Pancreas (tissue), 10 donors: ENCODE data around the gene CPED1. TPM values are rescaled to one million over a fixed set of nuclear protein-coding genes. Genes with fewer than 3 reads are reported as not detected.

Source experiments
- ATAC-seq, 4 donors: fragments of 200-7000 bp; cut with Tn5 transposase; one replicate each; pipeline versions ENCODE4 v1.8.0 to v1.9.1; 2020; ENCODE audit warnings: mild to moderate bottlenecking in 4 of 4, moderate library complexity in 4 of 4
- DNase-seq, 6 donors: peaks; one replicate each; pipeline ENCODE4 v3.0.0-alpha.2; 2020
- FAIRE-seq: peaks from 2 replicates; lab custom pipeline; 2012; peaks lifted over from hg19 to GRCh38; lab: Jason Lieb, UNC
- H3K27ac ChIP-seq, 4 donors: fragments of 200-600 bp; sonication (generic); 1 replicate in 3 of 4; 2 replicates in 1 of 4; pipeline versions ENCODE4 v1.5.0 to v1.8.0; 2020
- H3K27me3 ChIP-seq, 4 donors: fragments of 200-600 bp; one replicate each; pipeline ENCODE4 v1.8.0; 2021
- H3K36me3 ChIP-seq, 3 donors: fragments of 200-600 bp; sonication (generic) in 1 of 3; one replicate each; pipeline versions ENCODE4 v1.5.0 to v1.8.0; 2020 to 2021
- H3K4me1 ChIP-seq, 3 donors: fragments of 200-600 bp; one replicate each; pipeline ENCODE4 v1.8.0; 2021
- H3K4me3 ChIP-seq, 4 donors: fragments of 200-600 bp; sonication (generic) in 2 of 4; one replicate each; pipeline versions ENCODE4 v1.5.0 to v1.8.0; 2020 to 2021
- H3K9me3 ChIP-seq, 4 donors: fragments of 200-600 bp; one replicate each; pipeline ENCODE4 v1.8.0; 2021
- CTCF ChIP-seq, 4 donors: fragments of 200-600 bp; sonication (generic) in 3 of 4; IDR thresholded peaks; one replicate each; pipeline versions ENCODE4 v1.5.0 to v1.8.0; 2021; ENCODE audit warnings: antibody characterized with exemption in 4 of 4
- WGBS, 2 donors: extraction: QIAGEN DNeasy Blood & Tissue Kit; methylation state at CpG; one replicate each; pipeline ENCODE4 v1.1.7; 2013; 5-methylcytosine and 5-hydroxymethylcytosine counted together
- intact Hi-C, 3 donors: fragments of 100-400 bp; cut with DNase I; formaldehyde crosslinking; loops; one replicate each; pipeline versions ENCODE4 v1.11.1 to v1.14.2; 2022
- polyA plus RNA-seq, 2 donors: library from polyadenylated mRNA; stranded (reverse); fragments of 200-250 nt; gene quantifications; one replicate each; pipeline ENCODE4 v1.2.3, GENCODE V29; 2013
- total RNA-seq, 6 donors: library from RNA; stranded (reverse); fragmentation: NEBNext Ultra II Directional in 4 of 6; extraction: Animal tissue kit (Norgen Biotek cat#: 25700) in 4 of 6; gene quantifications; one replicate each; pipeline versions ENCODE4 v1.2.1 to v1.2.4, GENCODE V29; 2021 to 2023
- donor health status: healthy with polysubstance abuse.
- donor health status: DM: no; HTN: no; CAD: no; lungs with moderate emphysema.
- donor health status: DM: no; HTN: no; CAD: no.
- donor health status: control.
- donor health status: control.
- donor health status: Bipolar disorder and iron deficiency.
- donor health status: DM: yes; HTN: yes; CAD: no.
- donor health status: DM: no; HTN: no; CAD: no.
- donor health status: DM: no; HTN: no; CAD: no.
- donor health status: DM: yes; HTN: yes; CAD: no.

The CPED1 gene
- total and polyA plus RNA-seq, 8 donors = 0.57 to 6.1 (median 1.3) TPM

- H3K27me3 ChIP-seq = peaks cover 0 to 8% (median 0%) of the 10 kb centered on the region in 4 donors
- TF ChIP-seq CTCF (IDR thresholded peaks at IDR 0.05) = no peak
- no peak overlapping the region for H3K27ac ChIP-seq
- FAIRE-seq = no peak
- H3K9me3 ChIP-seq = no peaks in the 10 kb centered on the region
- intact Hi-C loops = no loop called here
- WGBS, 2 donors = 64 to 81% methylated on average over 3 of the region's 3 CpGs
- no peak for DNase-seq
- no peaks in the 10 kb centered on the region for H3K36me3 ChIP-seq
- no peak for ATAC-seq
- H3K4me1 ChIP-seq = no peaks in the 10 kb centered on the region
- H3K4me3 ChIP-seq = no peak overlapping the region
Observed at GRCh38 chr7:121075952-121076349, 87.4 kb downstream of the CPED1 start.

- Histone ChIP-seq H3K27me3 (peaks cover 0 to 8% (median 0%) of the 10 kb centered on the region in 4 donors), H3K4me1 (no peaks in the 10 kb centered on the region), H3K9me3 (no peaks in the 10 kb centered on the region), H3K36me3 (no peaks in the 10 kb centered on the region), H3K4me3 (no peak overlapping the region), H3K27ac (no peak overlapping the region)
- FAIRE-seq (no peak), DNase-seq (no peak), ATAC-seq (no peak)
- intact Hi-C loops = no loop called here
- TF ChIP-seq CTCF (IDR thresholded peaks at IDR 0.05) = no peak
- WGBS, 2 donors = 81 to 85% methylated on average over 3 of the region's 3 CpGs
Observed at GRCh38 chr7:121076350-121077164, 88.0 kb downstream of the CPED1 start.

- ATAC-seq (no peak), DNase-seq (no peak), FAIRE-seq (no peak)
- intact Hi-C loops = no loop called here
- H3K9me3 ChIP-seq = no peaks in the 10 kb centered on the region
- no peak overlapping the region for H3K4me3 ChIP-seq
- no peaks in the 10 kb centered on the region for H3K4me1 ChIP-seq
- H3K36me3 ChIP-seq = no peaks in the 10 kb centered on the region
- TF ChIP-seq CTCF (IDR thresholded peaks at IDR 0.05) = no peak
- no peak overlapping the region for H3K27ac ChIP-seq
- H3K27me3 ChIP-seq = peaks cover 0 to 8% (median 0%) of the 10 kb centered on the region in 4 donors
Observed at GRCh38 chr7:121077165-121077630, 88.7 kb downstream of the CPED1 start.

GRCh38 chr7:121078701-121079227, 90.3 kb downstream of the CPED1 start:
- H3K4me1 ChIP-seq = no peaks in the 10 kb centered on the region
- 88 to 100% methylated on average over 2 of the region's 2 CpGs for WGBS, 2 donors
- intact Hi-C loops = no loop called here
- ATAC-seq = no peak
- peaks cover 0 to 8% (median 0%) of the 10 kb centered on the region in 4 donors for H3K27me3 ChIP-seq
- H3K27ac ChIP-seq = no peak overlapping the region
- H3K9me3 ChIP-seq = no peaks in the 10 kb centered on the region
- no peak for TF ChIP-seq CTCF (IDR thresholded peaks at IDR 0.05)
- no peak for FAIRE-seq
- H3K36me3 ChIP-seq = no peaks in the 10 kb centered on the region
- no peak for DNase-seq
- H3K4me3 ChIP-seq = no peak overlapping the region
